ENCODE measurements around the gene ACAD10.

Gene ACAD10

DNA sequence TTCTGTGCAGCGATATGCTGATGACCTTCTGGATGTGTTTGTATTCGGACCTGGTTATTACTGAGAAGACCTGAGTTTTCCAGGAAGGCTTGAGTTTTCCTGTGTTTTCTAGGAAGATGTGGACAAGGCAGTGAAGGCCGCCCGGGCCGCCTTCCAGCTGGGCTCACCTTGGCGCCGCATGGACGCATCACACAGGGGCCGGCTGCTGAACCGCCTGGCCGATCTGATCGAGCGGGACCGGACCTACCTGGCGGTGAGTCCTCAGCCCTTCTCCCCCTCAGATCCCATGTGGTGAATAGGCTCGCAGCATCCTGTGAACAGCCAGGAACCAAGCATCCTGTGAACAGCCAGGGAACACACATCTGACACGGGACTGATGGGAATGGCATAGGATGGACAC lies 97.2 kb downstream of the ACAD10 start:
- no peak overlapping the region for H3K4me3 ChIP-seq (ENCODE audit: low read depth, low read length)
- no peak for DNase-seq (ENCODE audit: low read depth)
- TF ChIP-seq, protein P1, sequence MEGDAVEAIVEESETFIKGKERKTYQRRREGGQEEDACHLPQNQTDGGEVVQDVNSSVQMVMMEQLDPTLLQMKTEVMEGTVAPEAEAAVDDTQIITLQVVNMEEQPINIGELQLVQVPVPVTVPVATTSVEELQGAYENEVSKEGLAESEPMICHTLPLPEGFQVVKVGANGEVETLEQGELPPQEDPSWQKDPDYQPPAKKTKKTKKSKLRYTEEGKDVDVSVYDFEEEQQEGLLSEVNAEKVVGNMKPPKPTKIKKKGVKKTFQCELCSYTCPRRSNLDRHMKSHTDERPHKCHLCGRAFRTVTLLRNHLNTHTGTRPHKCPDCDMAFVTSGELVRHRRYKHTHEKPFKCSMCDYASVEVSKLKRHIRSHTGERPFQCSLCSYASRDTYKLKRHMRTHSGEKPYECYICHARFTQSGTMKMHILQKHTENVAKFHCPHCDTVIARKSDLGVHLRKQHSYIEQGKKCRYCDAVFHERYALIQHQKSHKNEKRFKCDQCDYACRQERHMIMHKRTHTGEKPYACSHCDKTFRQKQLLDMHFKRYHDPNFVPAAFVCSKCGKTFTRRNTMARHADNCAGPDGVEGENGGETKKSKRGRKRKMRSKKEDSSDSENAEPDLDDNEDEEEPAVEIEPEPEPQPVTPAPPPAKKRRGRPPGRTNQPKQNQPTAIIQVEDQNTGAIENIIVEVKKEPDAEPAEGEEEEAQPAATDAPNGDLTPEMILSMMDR (IDR thresholded peaks at IDR 0.05; ENCODE audit: control insufficient read depth, extremely low read depth, insufficient read depth): no peak

DNA sequence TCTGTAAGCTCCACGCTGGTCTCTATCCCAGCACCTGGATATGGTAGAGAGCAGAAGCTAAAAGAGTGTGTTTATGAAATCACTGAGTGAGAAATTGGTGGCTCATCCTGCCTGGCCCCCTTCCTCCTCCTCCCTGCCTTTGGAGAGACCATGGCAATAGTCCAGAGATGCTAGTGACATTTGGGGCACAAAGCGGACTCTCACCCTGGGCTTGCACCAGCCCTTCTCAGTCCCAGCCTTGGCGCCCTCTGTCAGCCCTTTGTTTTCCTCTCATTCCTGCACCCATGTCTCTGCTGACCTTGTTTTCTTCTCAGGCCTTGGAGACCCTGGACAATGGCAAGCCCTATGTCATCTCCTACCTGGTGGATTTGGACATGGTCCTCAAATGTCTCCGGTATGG lies 99.1 kb downstream of the ACAD10 start:
- no peak overlapping the region for H3K4me3 ChIP-seq (ENCODE audit: low read depth, low read length)
- DNase-seq (ENCODE audit: low read depth): no peak
- TF ChIP-seq, protein P1 (IDR thresholded peaks at IDR 0.05; ENCODE audit: control insufficient read depth, extremely low read depth, insufficient read depth): no peak

DNA sequence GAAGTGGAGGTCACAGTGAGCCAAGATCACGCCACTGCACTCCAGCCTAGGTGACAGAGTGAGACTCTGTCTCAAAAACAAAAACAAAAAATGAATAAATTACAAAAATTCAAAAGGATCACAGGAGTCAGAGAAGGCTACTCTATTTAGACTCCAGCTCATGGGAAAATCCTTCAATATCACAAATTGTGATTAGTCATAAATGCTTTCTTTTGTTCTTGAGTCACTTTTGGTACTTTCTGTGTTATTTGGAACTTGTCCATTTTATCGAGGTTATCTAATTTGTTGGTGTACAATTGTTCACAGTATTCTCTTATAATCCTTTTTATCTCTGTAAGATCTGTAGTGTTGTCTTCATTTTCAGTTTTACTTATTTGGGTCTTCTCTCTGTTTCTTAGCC lies 99.8 kb downstream of the ACAD10 start:
- TF ChIP-seq, protein P1 (IDR thresholded peaks at IDR 0.05; ENCODE audit: control insufficient read depth, extremely low read depth, insufficient read depth): no peak
- DNase-seq (ENCODE audit: low read depth): no peak
- no peak overlapping the region for H3K4me3 ChIP-seq (ENCODE audit: low read depth, low read length)

DNA sequence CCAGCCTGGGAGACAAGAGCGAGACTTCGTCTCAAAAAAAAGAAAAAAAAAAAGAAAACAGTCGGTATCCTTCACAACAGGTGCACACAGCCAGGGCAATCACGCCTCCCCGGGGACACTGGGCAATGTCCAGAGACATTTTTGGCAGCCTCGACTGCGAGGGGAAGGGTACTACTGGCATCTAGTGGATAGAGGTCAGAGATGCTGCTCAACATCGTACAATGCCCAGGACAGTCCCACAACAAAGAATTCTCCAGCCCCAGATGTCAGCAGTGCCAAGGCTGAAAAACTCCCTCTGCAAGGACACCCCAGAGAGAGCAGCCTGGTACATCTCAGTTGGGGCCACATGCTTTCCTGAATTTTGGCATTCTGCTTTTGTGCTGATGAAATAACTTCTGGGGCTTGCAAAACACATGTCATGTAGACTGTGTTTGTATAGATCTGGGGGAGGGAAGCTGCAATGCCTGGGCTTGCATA lies 102.4 kb downstream of the ACAD10 start:
- H3K4me3 ChIP-seq (ENCODE audit: low read depth, low read length): no peak overlapping the region
- TF ChIP-seq, protein P1 (IDR thresholded peaks at IDR 0.05; ENCODE audit: control insufficient read depth, extremely low read depth, insufficient read depth): peak; percentile 75
- no peak for DNase-seq (ENCODE audit: low read depth)

DNA sequence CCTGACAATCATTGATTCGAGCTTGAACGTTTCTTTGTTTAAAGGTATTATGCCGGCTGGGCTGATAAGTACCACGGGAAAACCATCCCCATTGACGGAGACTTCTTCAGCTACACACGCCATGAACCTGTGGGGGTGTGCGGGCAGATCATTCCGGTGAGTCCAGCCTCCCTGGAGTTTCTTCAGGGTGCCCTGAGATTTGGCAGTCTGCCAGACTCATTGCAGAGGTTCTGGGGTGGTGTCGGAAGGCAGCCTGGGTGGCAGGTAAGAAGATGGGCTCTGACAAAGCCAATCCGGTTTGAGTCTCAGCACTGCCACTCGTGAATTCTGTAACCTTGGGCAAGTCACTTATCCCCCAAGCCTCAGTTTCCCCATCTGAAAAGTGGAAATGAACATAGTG lies 103.9 kb downstream of the ACAD10 start:
- TF ChIP-seq, protein P1 (IDR thresholded peaks at IDR 0.05; ENCODE audit: control insufficient read depth, extremely low read depth, insufficient read depth): no peak
- no peak for DNase-seq (ENCODE audit: low read depth)
- H3K4me3 ChIP-seq (ENCODE audit: low read depth, low read length): no peak overlapping the region

DNA sequence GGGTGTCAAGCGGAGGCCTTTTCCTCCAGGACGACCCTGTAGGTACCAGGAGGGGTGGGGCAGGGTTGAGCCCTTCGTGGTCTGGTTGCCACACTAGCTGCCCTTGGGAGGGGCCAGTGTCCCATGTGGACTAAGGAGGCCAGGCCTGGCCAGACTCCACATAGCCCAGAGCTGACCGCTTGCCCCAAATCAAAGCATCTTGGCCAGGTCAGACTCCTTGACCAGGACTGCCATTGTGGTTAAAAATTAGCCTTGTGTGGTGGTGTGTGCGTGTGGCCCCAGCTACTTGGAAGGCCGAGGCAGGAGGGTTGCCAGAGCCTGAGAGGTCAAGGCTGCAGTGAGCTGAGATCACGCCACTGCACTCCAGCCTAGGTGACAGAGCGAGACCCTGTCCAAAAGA lies 105.7 kb downstream of the ACAD10 start:
- TF ChIP-seq, protein P1 (IDR thresholded peaks at IDR 0.05; ENCODE audit: control insufficient read depth, extremely low read depth, insufficient read depth): no peak
- H3K4me3 ChIP-seq (ENCODE audit: low read depth, low read length): no peak overlapping the region

DNA sequence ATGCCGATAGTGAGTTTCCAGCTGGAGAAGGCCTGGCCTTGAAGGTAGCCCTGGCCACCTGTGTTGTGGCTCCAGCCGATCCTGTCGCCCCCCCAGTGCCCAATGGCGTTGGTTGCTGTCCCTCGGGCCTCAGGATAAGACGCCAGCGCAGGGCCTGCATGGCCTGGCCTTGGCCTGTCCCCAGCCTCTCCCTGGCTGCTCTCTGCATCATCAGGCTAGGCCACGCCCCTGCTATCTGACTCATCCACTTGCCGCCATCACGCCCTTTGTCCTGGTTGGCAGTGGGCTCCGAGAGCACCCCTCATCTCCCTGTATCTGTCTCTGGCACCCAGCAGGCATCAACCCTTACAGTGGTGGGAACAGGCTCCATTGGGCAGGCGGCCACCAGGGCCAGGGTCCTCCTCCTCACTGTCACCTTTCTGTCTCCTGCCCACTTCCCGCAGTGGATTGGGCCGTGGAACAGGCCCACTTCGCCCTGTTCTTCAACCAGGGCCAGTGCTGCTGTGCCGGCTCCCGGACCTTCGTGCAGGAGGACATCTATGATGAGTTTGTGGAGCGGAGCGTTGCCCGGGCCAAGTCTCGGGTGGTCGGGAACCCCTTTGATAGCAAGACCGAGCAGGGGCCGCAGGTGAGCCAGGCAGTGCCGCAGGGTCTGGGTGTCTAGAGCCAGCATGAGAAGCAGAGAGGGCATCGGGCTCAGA lies 106.5 kb downstream of the ACAD10 start:
- TF ChIP-seq, protein P1 (IDR thresholded peaks at IDR 0.05; ENCODE audit: control insufficient read depth, extremely low read depth, insufficient read depth): no peak
- DNase-seq (ENCODE audit: low read depth): no peak
- no peak overlapping the region for H3K4me3 ChIP-seq (ENCODE audit: low read depth, low read length)

More for the DNA sequence above, 105.7 kb downstream of the ACAD10 start:
- no peak for DNase-seq (ENCODE audit: low read depth)
